GM10248 (cell line): ENCODE data around the gene ADAMTSL1.

Source experiments
- CTCF ChIA-PET: fragments of 300-600 bp; sonication (Branson Sonifier 250); formaldehyde crosslinking; extraction: SDS; loops from one replicate; lab custom pipeline; 2021; ENCODE audit warnings: antibody characterized with exemption; lab: Yijun Ruan, JAX
- POLR2A ChIA-PET: fragments of 350-650 bp; sonication (Branson Sonifier 250); formaldehyde crosslinking; extraction: SDS; loops from one replicate; lab custom pipeline; 2020; ENCODE audit warnings: antibody characterized with exemption; lab: Yijun Ruan, JAX
- DNase-seq: peaks from one replicate; pipeline ENCODE4 v3.0.0; 2012; ENCODE audit errors: extremely low spot score
- CTCF ChIP-seq: IDR thresholded peaks from 2 replicates; pipeline ENCODE4 v1.5.1; 2012; ENCODE audit warnings: mild to moderate bottlenecking, low read depth; ENCODE audit errors: extremely low read depth, missing control alignments, control extremely low read depth

Gene ADAMTSL1

GRCh38 chr9:18438300-18438925 is 35.5 kb upstream of the ADAMTSL1 start:
- DNase-seq = no peak
- ChIA-PET CTCF (interaction anchor here (1.1 to 5.0 kb wide), 4 partner anchors 12 to 184 kb away, joined by 3 to 21 read pairs (median 6); no protein-coding TSS in a partner anchor), POLR2A (no interaction called here)

GRCh38 chr9:18438951-18439350 is 35.0 kb upstream of the ADAMTSL1 start:
- ChIA-PET POLR2A (no interaction called here), CTCF (interaction anchor here (2.2 to 5.0 kb wide), 2 partner anchors 17 to 185 kb away, joined by 6 to 21 read pairs; no protein-coding TSS in a partner anchor)
- TF ChIP-seq CTCF = no peak
- DNase-seq = no peak

More at GRCh38 chr9:18438300-18438925, 35.5 kb upstream of the ADAMTSL1 start:
- no peak for TF ChIP-seq CTCF

DNA sequence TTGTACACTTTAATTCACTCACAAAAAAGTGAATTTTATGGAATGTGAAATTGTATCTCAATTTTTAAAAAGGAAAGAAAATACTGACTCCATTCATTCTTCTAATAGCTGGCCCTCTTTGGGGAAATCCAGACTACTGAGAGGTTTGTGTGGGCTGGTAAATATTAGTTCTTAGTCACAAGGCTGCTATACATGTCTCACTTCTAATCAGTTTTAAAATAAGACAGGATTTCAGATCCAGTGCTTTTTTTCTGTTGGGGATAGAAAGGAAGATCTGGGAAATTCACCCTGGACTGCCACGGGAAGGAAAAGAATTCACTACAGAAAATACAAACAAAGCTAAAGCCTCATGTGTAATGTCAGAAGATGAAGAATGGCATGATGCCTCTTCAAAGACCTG is 32.7 kb upstream of the ADAMTSL1 start:
- DNase-seq = no peak
- no peak for TF ChIP-seq CTCF
- POLR2A ChIA-PET = no interaction called here
- CTCF ChIA-PET = interaction anchor here (1.7 to 5.0 kb wide), 7 partner anchors 13 to 630 kb away, joined by 4 to 73 read pairs (median 17); no protein-coding TSS in a partner anchor

DNA sequence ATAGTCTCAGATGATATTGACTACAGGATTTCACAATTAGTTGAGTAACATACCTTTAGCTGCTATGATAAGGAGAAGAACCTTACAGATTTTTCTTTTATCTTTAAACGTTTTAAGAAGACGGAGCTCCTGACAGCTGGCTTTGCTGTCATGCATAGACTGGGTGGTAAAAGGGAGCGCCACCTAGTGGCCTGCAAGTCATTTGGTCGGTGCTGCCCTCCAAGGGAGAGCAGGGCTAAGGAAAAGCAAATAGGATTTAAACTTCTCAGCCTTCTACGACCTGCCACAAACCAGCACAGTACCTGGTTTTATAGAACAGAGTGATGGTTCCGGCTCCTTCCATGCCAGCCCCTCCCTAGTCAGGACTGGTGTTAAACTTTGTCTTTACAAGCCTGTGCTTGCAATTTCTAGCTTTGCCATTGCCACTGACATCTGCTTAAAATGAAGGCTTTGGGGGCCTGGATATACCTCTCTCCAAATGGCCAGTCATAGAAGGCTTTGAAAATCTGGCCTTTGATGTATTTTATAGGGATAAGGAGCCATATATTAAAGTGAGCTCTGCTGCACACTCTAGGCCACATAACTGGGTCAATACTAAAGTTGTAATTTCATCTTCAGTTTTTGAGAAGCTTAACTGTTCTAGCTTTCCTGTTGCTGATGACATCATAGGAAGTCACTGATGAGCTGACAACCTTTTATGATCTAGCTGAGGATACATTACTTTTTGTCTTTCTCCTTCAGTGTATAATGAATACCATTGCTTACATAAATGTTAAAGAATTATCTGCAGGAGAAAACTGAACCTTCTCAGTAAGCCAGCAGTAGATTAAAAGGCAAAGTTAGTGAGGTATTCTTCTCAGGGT is 31.1 kb upstream of the ADAMTSL1 start:
- peak; percentile 86 for TF ChIP-seq CTCF
- peak; percentile 56 for DNase-seq
- ChIA-PET POLR2A (no interaction called here), CTCF (interaction anchor here (0.6 to 4.5 kb wide), 33 partner anchors 10 to 1018 kb away, joined by 3 to 78 read pairs (median 4); no protein-coding TSS in a partner anchor)

DNA sequence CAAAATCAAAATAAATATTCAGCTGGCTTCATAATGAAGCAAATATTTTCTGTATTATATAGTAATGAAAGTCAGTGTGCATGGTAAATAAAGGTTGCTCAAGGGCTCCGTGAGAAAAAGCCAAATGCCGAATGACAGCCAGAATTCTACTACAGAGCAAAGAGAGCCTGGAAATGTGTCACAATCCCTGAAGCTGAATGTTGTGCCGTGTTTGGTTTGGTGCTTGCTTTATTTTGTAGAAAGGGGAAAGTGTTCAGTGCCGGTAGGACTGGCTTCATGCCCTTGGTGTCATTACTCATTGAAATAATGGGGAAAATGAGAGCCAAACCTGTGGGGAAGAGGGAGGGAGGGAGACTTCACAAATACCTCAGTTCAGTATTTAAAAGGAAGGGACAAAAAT is 26.8 kb upstream of the ADAMTSL1 start:
- CTCF ChIA-PET = no interaction called here
- DNase-seq = no peak
- POLR2A ChIA-PET = no interaction called here

More for the DNA sequence above, 26.8 kb upstream of the ADAMTSL1 start:
- no peak for TF ChIP-seq CTCF
